ENCODE results near the gene TSSK2. TPM values are rescaled to one million over a fixed set of nuclear protein-coding genes. Genes with fewer than 3 reads are reported as not detected.

The TSSK2 gene
- total RNA-seq, 2 experiments from 2014 or later, result not detected

DNA sequence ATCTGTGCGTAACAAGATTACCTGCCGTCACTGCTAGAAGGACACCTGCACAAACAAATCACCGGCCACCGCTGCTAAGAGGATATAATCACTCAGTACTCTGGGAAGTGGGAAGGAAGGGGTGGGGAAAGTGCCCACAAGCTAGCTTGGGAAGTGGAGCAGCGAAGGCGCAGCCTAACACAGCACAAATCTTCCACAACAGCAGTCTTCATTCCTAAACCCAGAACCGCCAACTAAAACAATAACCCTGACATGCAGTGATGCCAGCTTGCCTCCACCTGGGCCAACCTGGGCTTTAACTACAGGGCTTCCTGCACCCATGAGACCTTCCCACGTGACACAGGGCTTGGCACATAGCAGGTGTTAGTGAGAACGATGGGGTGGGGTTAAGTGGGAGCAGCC, 14.0 kb upstream of the TSSK2 start:
- Histone ChIP-seq H4K20me1 (ENCODE audit: insufficient read depth, low read length) (peaks cover 40% of the 10 kb centered on the region), H2AFZ (ENCODE audit: low read length) (no peak overlapping the region), H3K79me2 (ENCODE audit: insufficient read depth, low read depth, low read length) (peaks cover 91% of the 10 kb centered on the region), H3K4me1 (ENCODE audit: insufficient read depth, low read length, poor library complexity, severe bottlenecking) (peaks cover 60% of the 10 kb centered on the region), H3K9me2 (ENCODE audit: insufficient read depth, low read length) (no peaks in the 10 kb centered on the region), H3K36me3 (ENCODE audit: insufficient read depth, low read length) (peaks cover 16% of the 10 kb centered on the region; the same call in 1 of the 2 replicates), H3K27ac (ENCODE audit: low read depth, low read length, poor library complexity, severe bottlenecking) (no peak overlapping the region), H3K9me3 (ENCODE audit: low read length) (no peaks in the 10 kb centered on the region), H3K4me2 (ENCODE audit: low read length) (peak overlapping the region; percentile 72), H3K4me3 (ENCODE audit: low read depth, low read length, poor library complexity, severe bottlenecking) (no peak overlapping the region)
- ChIA-PET POLR2A (interaction anchor here (0.6 kb wide), 1 partner anchor 34 kb away, joined by 5 read pairs; no protein-coding TSS in a partner anchor), CTCF (ENCODE audit: unreplicated experiment) (no interaction called here)
- TF ChIP-seq EZH2phosphoT487 (IDR thresholded peaks at IDR 0.05; ENCODE audit: borderline replicate concordance, low read depth, low read length), result no peak
- TF ChIP-seq, protein P1, sequence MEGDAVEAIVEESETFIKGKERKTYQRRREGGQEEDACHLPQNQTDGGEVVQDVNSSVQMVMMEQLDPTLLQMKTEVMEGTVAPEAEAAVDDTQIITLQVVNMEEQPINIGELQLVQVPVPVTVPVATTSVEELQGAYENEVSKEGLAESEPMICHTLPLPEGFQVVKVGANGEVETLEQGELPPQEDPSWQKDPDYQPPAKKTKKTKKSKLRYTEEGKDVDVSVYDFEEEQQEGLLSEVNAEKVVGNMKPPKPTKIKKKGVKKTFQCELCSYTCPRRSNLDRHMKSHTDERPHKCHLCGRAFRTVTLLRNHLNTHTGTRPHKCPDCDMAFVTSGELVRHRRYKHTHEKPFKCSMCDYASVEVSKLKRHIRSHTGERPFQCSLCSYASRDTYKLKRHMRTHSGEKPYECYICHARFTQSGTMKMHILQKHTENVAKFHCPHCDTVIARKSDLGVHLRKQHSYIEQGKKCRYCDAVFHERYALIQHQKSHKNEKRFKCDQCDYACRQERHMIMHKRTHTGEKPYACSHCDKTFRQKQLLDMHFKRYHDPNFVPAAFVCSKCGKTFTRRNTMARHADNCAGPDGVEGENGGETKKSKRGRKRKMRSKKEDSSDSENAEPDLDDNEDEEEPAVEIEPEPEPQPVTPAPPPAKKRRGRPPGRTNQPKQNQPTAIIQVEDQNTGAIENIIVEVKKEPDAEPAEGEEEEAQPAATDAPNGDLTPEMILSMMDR (conservative IDR thresholded peaks at IDR 0.05; ENCODE audit: low read length), result no peak
- intact Hi-C loops (cut with micrococcal nuclease; ENCODE audit: unreplicated experiment), result loop anchor here (5.0 kb wide), 1 partner anchor 315 kb away; the partner anchor contains the start of genes HIRA and MRPL40
- DNase-seq (ENCODE audit: low spot score), result peak; percentile 38
- no TSS peak for BruUV-seq (replicated peaks)

DNA sequence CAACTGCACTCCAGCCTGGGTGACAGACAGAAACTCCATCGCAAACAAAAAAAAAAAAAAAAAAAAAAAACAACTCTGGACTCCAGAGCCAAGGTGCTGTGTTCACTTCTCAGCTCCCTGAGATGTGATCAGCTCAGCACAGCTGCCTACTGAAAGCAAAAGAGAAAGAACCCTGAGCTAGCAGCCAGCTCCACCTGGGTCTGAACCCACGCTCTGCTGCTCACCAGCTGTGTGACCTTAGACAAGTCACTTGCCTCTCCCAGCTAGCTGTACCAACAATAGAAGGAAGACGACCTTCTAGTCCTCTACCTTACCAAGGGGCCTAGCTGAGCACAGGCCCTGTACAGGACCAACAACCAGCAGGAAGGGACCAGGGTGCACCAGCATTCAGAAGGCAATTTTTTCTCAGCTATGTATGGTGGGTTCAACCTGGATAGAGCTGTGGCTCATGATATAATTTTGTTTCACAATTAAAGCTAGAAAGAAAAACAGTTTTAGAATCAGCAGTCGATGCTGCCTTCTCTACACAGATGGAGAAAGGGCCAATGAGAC, 12.7 kb upstream of the TSSK2 start:
- ChIA-PET CTCF (ENCODE audit: unreplicated experiment) (interaction anchor here (0.7 kb wide), 1 partner anchor 26 kb away, joined by 3 read pairs; the partner anchor contains the start of gene ESS2), POLR2A (interaction anchor here (0.5 to 1.2 kb wide), 6 partner anchors 8 to 168 kb away, joined by 3 to 8 read pairs (median 3); partner anchors contain the start of gene SLC25A1)
- Histone ChIP-seq H3K4me3 (ENCODE audit: low read depth, low read length, poor library complexity, severe bottlenecking) (peak overlapping the region; percentile 93), H3K79me2 (ENCODE audit: insufficient read depth, low read depth, low read length) (peaks cover 80% of the 10 kb centered on the region), H3K9me2 (ENCODE audit: insufficient read depth, low read length) (no peaks in the 10 kb centered on the region), H3K9me3 (ENCODE audit: low read length) (no peaks in the 10 kb centered on the region), H2AFZ (ENCODE audit: low read length) (no peak overlapping the region), H3K4me1 (ENCODE audit: insufficient read depth, low read length, poor library complexity, severe bottlenecking) (peaks cover 66% of the 10 kb centered on the region), H3K27ac (ENCODE audit: low read depth, low read length, poor library complexity, severe bottlenecking) (peak overlapping the region; percentile 65), H3K4me2 (ENCODE audit: low read length) (peak overlapping the region; percentile 72), H4K20me1 (ENCODE audit: insufficient read depth, low read length) (peaks cover 40% of the 10 kb centered on the region), H3K36me3 (ENCODE audit: insufficient read depth, low read length) (peaks cover 16% of the 10 kb centered on the region; the same call in 1 of the 2 replicates)
- BruUV-seq (replicated peaks), result no TSS peak
- peak; percentile 94 for DNase-seq (ENCODE audit: low spot score)
- intact Hi-C loops (cut with micrococcal nuclease; ENCODE audit: unreplicated experiment), result loop anchor here (5.0 kb wide), 1 partner anchor 314 kb away; the partner anchor contains the start of genes HIRA and MRPL40
- TF ChIP-seq, protein P1 (conservative IDR thresholded peaks at IDR 0.05; ENCODE audit: low read length), result no peak

DNA sequence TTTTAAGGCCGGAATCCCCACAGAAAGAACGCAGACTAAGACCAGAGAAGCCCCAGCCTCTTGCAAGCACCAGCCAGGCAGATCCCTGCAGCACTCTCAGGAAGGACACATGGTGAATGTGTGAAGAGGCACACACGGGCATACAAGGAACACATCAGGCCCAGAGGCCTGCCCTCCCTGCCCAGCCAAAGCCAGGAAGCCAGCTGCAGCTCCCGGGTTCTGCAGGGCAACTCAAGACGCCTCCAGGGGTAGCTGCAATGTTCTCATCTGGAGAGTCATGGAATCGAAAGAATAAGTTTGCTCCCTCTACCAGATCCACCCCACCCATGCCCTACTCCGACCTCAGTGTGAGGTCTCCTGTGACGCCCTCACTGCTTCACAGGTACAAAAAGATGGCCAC, 11.2 kb upstream of the TSSK2 start:
- POLR2A ChIA-PET, result no interaction called here
- no TSS peak for BruUV-seq (replicated peaks)
- peak overlapping the region; percentile 72 for H3K4me2 ChIP-seq (ENCODE audit: low read length)

More for the DNA sequence above, 11.2 kb upstream of the TSSK2 start:
- no peak overlapping the region for H2AFZ ChIP-seq (ENCODE audit: low read length)
- intact Hi-C loops (cut with micrococcal nuclease; ENCODE audit: unreplicated experiment), result loop anchor here (5.0 kb wide), 1 partner anchor 312 kb away; the partner anchor contains the start of genes HIRA and MRPL40
- H3K9me3 ChIP-seq (ENCODE audit: low read length), result no peaks in the 10 kb centered on the region
- H3K4me1 ChIP-seq (ENCODE audit: insufficient read depth, low read length, poor library complexity, severe bottlenecking), result peaks cover 66% of the 10 kb centered on the region
- H3K27ac ChIP-seq (ENCODE audit: low read depth, low read length, poor library complexity, severe bottlenecking), result no peak overlapping the region
- H3K79me2 ChIP-seq (ENCODE audit: insufficient read depth, low read depth, low read length), result peaks cover 66% of the 10 kb centered on the region
- CTCF ChIA-PET (ENCODE audit: unreplicated experiment), result no interaction called here
- H3K4me3 ChIP-seq (ENCODE audit: low read depth, low read length, poor library complexity, severe bottlenecking), result peak overlapping the region; percentile 93
- peaks cover 40% of the 10 kb centered on the region for H4K20me1 ChIP-seq (ENCODE audit: insufficient read depth, low read length)
- H3K36me3 ChIP-seq (ENCODE audit: insufficient read depth, low read length), result peaks cover 9% of the 10 kb centered on the region; the same call in 1 of the 2 replicates
- DNase-seq (ENCODE audit: low spot score), result no peak
- no peak for TF ChIP-seq EZH2phosphoT487 (IDR thresholded peaks at IDR 0.05; ENCODE audit: borderline replicate concordance, low read depth, low read length)
- TF ChIP-seq, protein P1 (conservative IDR thresholded peaks at IDR 0.05; ENCODE audit: low read length), result no peak
- no peaks in the 10 kb centered on the region for H3K9me2 ChIP-seq (ENCODE audit: insufficient read depth, low read length)
